HFF-Myc (cell line): ENCODE measurements around the gene CHST11.

Experiments used
- DNase-seq: peaks from one replicate; pipeline ENCODE4 v3.0.0-alpha.2; 2011; ENCODE audit warnings: low read depth; ENCODE audit errors: extremely low read depth
- H3K4me3 ChIP-seq: replicated peaks from 2 replicates; pipeline ENCODE4 v1.5.1; 2011; ENCODE audit warnings: low read depth, mild to moderate bottlenecking, control low read depth, low read length
- TF ChIP-seq, protein P1 (sequence below): IDR thresholded peaks from 2 replicates; pipeline ENCODE4 v1.5.1; 2012; ENCODE audit warnings: mild to moderate bottlenecking, low read depth, low read length, control low read depth; ENCODE audit errors: missing control alignments

The CHST11 gene

DNA sequence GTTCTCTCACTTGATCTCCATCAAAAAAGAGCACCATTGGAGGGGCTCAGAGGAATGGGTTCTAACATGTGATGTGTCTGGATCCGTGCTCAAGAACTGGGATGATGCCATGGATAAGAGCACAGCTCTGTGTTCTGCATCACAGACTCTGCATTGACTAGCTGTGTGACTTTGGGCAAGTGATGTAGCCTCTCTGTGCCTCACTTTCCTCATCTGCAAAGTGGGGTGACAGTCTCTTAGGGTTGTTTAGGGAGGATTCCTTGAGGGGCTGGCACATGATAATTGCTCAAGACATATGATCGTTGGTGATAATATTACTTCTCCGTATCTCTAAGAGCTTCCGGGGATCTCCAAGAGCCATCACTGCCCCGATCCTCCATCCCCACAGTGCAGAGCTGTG lies 202.3 kb downstream of the CHST11 start:
- TF ChIP-seq, protein P1, sequence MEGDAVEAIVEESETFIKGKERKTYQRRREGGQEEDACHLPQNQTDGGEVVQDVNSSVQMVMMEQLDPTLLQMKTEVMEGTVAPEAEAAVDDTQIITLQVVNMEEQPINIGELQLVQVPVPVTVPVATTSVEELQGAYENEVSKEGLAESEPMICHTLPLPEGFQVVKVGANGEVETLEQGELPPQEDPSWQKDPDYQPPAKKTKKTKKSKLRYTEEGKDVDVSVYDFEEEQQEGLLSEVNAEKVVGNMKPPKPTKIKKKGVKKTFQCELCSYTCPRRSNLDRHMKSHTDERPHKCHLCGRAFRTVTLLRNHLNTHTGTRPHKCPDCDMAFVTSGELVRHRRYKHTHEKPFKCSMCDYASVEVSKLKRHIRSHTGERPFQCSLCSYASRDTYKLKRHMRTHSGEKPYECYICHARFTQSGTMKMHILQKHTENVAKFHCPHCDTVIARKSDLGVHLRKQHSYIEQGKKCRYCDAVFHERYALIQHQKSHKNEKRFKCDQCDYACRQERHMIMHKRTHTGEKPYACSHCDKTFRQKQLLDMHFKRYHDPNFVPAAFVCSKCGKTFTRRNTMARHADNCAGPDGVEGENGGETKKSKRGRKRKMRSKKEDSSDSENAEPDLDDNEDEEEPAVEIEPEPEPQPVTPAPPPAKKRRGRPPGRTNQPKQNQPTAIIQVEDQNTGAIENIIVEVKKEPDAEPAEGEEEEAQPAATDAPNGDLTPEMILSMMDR, result no peak
- DNase-seq, result no peak
- H3K4me3 ChIP-seq, result no peak overlapping the region

- TF ChIP-seq, protein P1, result no peak
- no peak overlapping the region for H3K4me3 ChIP-seq
- DNase-seq, result no peak
Observed at GRCh38 chr12:104662203-104662602, 205.5 kb downstream of the CHST11 start.

- DNase-seq, result no peak
- no peak overlapping the region for H3K4me3 ChIP-seq
- TF ChIP-seq, protein P1, result no peak
Observed at GRCh38 chr12:104662908-104663307, 206.2 kb downstream of the CHST11 start.

DNA sequence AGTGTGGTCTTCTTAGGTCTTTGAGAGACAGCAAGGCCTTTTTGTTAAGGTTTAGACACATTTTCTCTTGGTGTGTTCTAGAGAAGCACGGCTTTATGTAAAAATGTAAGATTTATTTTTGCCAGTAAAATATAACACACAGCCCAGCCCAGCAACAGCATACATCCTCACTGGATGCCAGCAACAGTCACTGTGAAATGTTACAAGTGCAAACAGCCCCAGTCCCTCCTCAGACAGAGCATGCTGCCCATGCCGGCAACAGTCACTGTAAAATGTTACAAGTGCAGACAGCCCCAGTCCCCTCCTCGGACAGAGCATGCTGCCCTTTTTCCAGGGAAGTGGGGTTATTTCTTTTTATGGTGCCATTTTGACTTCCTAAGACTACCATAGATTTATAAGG lies 207.6 kb downstream of the CHST11 start:
- H3K4me3 ChIP-seq, result no peak overlapping the region
- DNase-seq, result no peak
- TF ChIP-seq, protein P1, result no peak

DNA sequence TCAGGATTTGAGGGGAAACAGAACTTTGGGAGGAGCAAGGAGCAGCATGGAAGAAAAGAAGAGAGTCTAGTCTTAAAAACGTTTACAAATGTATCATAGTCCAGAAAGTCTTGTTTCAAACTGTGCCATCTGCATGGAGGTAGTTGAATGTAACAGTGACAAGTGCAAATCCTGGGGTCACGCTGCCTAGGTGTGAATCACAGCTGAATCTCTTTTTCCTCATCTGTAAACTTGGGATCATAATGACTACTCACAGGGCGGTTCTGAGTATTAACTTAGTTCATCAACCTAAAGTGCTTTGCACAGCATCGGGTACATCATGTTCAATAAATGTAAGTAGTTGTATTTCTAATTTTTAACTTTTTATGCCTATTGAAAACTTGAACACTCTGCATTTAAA lies 208.5 kb downstream of the CHST11 start:
- H3K4me3 ChIP-seq, result no peak overlapping the region
- DNase-seq, result no peak
- TF ChIP-seq, protein P1, result no peak

DNA sequence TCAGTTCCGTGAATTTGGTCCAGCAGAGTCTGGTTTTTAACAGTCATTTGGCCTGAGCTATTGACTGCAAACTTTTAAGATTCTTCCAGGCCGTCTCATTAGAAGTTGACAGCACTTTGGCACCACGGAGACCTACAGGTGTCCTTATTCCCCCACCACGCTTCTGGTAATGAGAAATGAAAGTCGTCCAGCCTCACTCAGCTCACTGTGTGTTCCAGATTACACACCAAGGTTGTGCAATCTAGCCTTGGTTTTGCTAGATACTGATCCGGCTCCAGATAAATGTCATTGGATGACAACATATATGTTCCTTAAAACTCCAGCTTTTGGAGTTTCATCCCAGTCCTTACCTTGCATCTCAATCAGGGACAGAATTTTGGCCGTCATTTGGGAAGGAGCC lies 210.4 kb downstream of the CHST11 start:
- no peak for DNase-seq
- TF ChIP-seq, protein P1, result no peak
- H3K4me3 ChIP-seq, result no peak overlapping the region

GRCh38 chr12:104668274-104668718 lies 211.5 kb downstream of the CHST11 start:
- H3K4me3 ChIP-seq, result no peak overlapping the region
- no peak for DNase-seq
- TF ChIP-seq, protein P1, result no peak
